Gastroesophageal sphincter (tissue), 3 donors: ENCODE measurements around the gene SYNE1.

Experiments used
- EP300 ChIP-seq: sonication (generic); formaldehyde crosslinking; IDR thresholded peaks from one replicate; pipeline ENCODE4 v1.6.1; 2017; ENCODE audit warnings: antibody characterized with exemption, mild to moderate bottlenecking
- POLR2AphosphoS5 ChIP-seq: sonication (generic); formaldehyde crosslinking; IDR thresholded peaks from one replicate; pipeline ENCODE4 v1.6.1; 2017; ENCODE audit warnings: antibody characterized with exemption
- TF ChIP-seq, protein P1 (sequence below), 4 experiments: fragments of 200-600 bp in 2 of 4; fragments of 450-650 bp in 2 of 4; sonication (generic) in 1 of 4; IDR thresholded peaks; one replicate each; pipeline ENCODE4 v1.5.1; 2017 to 2019; ENCODE audit warnings: antibody characterized with exemption in 4 of 4, mild to moderate bottlenecking in 2 of 4, moderate library complexity in 2 of 4

DNA sequence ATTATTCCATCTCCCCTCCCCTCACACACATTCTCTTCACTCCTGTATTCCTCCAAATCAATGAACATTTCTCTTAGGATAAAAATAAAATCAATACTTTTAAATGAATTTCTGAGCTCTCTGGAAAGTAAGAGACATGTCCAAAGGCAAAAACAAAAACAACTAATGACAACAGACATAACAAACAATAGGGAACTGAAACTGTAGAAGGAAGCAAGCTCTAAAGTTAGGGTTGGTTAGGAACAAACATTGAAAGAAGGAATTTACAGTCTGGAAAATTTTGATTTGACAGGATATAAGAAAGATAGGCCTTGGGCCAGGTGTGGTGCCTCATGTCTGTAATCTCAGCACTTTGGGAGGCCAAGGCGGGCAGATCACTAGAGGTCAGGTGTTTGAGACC lies 43.0 kb upstream of the SYNE1 start:
- TF ChIP-seq, protein P1, sequence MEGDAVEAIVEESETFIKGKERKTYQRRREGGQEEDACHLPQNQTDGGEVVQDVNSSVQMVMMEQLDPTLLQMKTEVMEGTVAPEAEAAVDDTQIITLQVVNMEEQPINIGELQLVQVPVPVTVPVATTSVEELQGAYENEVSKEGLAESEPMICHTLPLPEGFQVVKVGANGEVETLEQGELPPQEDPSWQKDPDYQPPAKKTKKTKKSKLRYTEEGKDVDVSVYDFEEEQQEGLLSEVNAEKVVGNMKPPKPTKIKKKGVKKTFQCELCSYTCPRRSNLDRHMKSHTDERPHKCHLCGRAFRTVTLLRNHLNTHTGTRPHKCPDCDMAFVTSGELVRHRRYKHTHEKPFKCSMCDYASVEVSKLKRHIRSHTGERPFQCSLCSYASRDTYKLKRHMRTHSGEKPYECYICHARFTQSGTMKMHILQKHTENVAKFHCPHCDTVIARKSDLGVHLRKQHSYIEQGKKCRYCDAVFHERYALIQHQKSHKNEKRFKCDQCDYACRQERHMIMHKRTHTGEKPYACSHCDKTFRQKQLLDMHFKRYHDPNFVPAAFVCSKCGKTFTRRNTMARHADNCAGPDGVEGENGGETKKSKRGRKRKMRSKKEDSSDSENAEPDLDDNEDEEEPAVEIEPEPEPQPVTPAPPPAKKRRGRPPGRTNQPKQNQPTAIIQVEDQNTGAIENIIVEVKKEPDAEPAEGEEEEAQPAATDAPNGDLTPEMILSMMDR (IDR thresholded peaks at IDR 0.05) = no peak
- no peak for TF ChIP-seq POLR2AphosphoS5
- TF ChIP-seq EP300 = no peak
